GM23338 (cell line): ENCODE measurements around the gene PARD6B. TPM values are rescaled to one million over a fixed set of nuclear protein-coding genes. Genes with fewer than 3 reads are reported as not detected.
A peak's percentile ranks its signal among the peaks of the same experiment; 100 is the strongest.

Experiments
- ATAC-seq: fragments of 200-7000 bp; cut with Tn5 transposase; 3 replicates; pipeline ENCODE4 v1.9.1; 2020
- DNase-seq: peaks from one replicate; pipeline ENCODE4 v3.0.0-alpha.2; 2015; ENCODE audit warnings: low spot score
- H2AFZ ChIP-seq: fragments of 200-600 bp; sonication (generic); 2 replicates; pipeline ENCODE4 v1.8.0; 2016; ENCODE audit warnings: antibody characterized with exemption, mild to moderate bottlenecking, moderate library complexity
- H3F3A ChIP-seq: fragments of 200-600 bp; sonication (generic); replicated peaks from 2 replicates; pipeline ENCODE4 v1.8.0; 2017; ENCODE audit warnings: antibody characterized with exemption, mixed run types, low read depth
- H3K27ac ChIP-seq: fragments of 200-600 bp; sonication (generic); 2 replicates; pipeline ENCODE4 v1.6.1; 2016; ENCODE audit warnings: low read depth
- H3K27me3 ChIP-seq: fragments of 200-600 bp; sonication (generic); 2 replicates; pipeline ENCODE4 v1.8.0; 2016; ENCODE audit warnings: mild to moderate bottlenecking, mixed run types, moderate library complexity; ENCODE audit not compliant: insufficient read depth
- H3K36me3 ChIP-seq: fragments of 200-600 bp; sonication (generic); 2 replicates; pipeline ENCODE4 v1.8.0; 2016; ENCODE audit warnings: mild to moderate bottlenecking; ENCODE audit not compliant: insufficient read depth
- H3K4me1 ChIP-seq: fragments of 200-600 bp; sonication (generic); 2 replicates; pipeline ENCODE4 v1.8.0; 2016; ENCODE audit warnings: mild to moderate bottlenecking, moderate library complexity; ENCODE audit not compliant: insufficient read depth
- H3K4me2 ChIP-seq: fragments of 200-600 bp; sonication (generic); 2 replicates; pipeline ENCODE4 v1.7.1; 2017; ENCODE audit warnings: mixed run types
- H3K4me3 ChIP-seq: fragments of 200-600 bp; sonication (generic); 2 replicates; pipeline ENCODE4 v1.6.1; 2016; ENCODE audit warnings: mixed run types
- H3K79me2 ChIP-seq: fragments of 200-600 bp; sonication (generic); replicated peaks from 2 replicates; pipeline ENCODE4 v1.8.0; 2017; ENCODE audit warnings: mild to moderate bottlenecking; ENCODE audit not compliant: insufficient read depth
- H3K9me2 ChIP-seq: fragments of 200-600 bp; sonication (generic); 2 replicates; pipeline ENCODE4 v1.8.0; 2017; ENCODE audit not compliant: insufficient read depth
- H4K20me1 ChIP-seq: fragments of 200-600 bp; sonication (generic); replicated peaks from 2 replicates; pipeline ENCODE4 v1.8.0; 2017; ENCODE audit warnings: mild to moderate bottlenecking; ENCODE audit not compliant: insufficient read depth
- H3K27ac Mint-ChIP-seq: 2 replicates; pipeline ENCODE4 v1.8.0; 2020; ENCODE audit warnings: inconsistent platforms, mild to moderate bottlenecking, moderate library complexity, mixed read lengths
- H3K27me3 Mint-ChIP-seq: 3 replicates; pipeline ENCODE4 v1.8.0; 2022; ENCODE audit warnings: low read depth, mild to moderate bottlenecking, moderate library complexity, mixed read lengths, inconsistent platforms; ENCODE audit not compliant: insufficient read depth, poor library complexity
- H3K36me3 Mint-ChIP-seq: 3 replicates; pipeline ENCODE4 v1.8.0; 2021; ENCODE audit warnings: low read depth, mild to moderate bottlenecking, inconsistent platforms, moderate library complexity, mixed read lengths
- H3K4me1 Mint-ChIP-seq: 3 replicates; pipeline ENCODE4 v1.8.0; 2020; ENCODE audit warnings: mild to moderate bottlenecking, inconsistent platforms, mixed read lengths
- H3K4me3 Mint-ChIP-seq: 3 replicates; pipeline ENCODE4 v1.8.0; 2021; ENCODE audit warnings: moderate library complexity, mild to moderate bottlenecking, inconsistent platforms, mixed read lengths
- H3K9me3 Mint-ChIP-seq: 3 replicates; pipeline ENCODE4 v1.8.0; 2020; ENCODE audit warnings: moderate library complexity, mild to moderate bottlenecking, inconsistent platforms, mixed read lengths
- CREB1 ChIP-seq: fragments of 250-450 bp; sonication (Bioruptor Pico); IDR thresholded peaks from 2 replicates; pipeline ENCODE4 v1.5.0; 2020; ENCODE audit warnings: low read depth, mild to moderate bottlenecking, moderate library complexity
- EZH2 ChIP-seq: fragments of 200-600 bp; sonication (generic); IDR thresholded peaks from one replicate; pipeline ENCODE4 v1.8.0; 2017; ENCODE audit warnings: antibody characterized with exemption, mild to moderate bottlenecking, low read depth; ENCODE audit not compliant: unreplicated experiment
- EZH2phosphoT487 ChIP-seq: fragments of 200-600 bp; sonication (generic); IDR thresholded peaks from one replicate; pipeline ENCODE4 v1.8.1; 2018; ENCODE audit warnings: antibody characterized with exemption; ENCODE audit not compliant: unreplicated experiment
- JUNB ChIP-seq: IDR thresholded peaks from one replicate; pipeline ENCODE4 v1.6.1; 2016; ENCODE audit warnings: antibody characterized with exemption; ENCODE audit not compliant: unreplicated experiment
- polyA plus RNA-seq: library from polyadenylated mRNA; unstranded; fragments of >200 nt; fragmentation: Nextera tagmentation; extraction: Ambion mirVana; gene quantifications from 2 replicates; pipeline ENCODE4 v1.2.1, GENCODE V29; 2016
- total RNA-seq: library from RNA; depleted of rRNA; stranded (reverse); fragments of >200 nt; shearing (Covaris generic); gene quantifications from 2 replicates; pipeline ENCODE4 v1.2.3, GENCODE V29; 2014
- TF ChIP-seq, protein P1 (sequence below), 2 experiments: fragments of 200-600 bp in 1 of 2; sonication (generic) in 1 of 2; conservative IDR thresholded peaks; 2 replicates each; pipeline versions ENCODE4 v1.5.1 to v1.6.1; 2016 to 2017; ENCODE audit warnings: antibody characterized with exemption in 2 of 2, low read depth in 2 of 2, mild to moderate bottlenecking in 2 of 2, moderate library complexity in 1 of 2
- TF ChIP-seq, protein P2 (sequence below): IDR thresholded peaks from one replicate; pipeline ENCODE4 v1.6.1; 2018; ENCODE audit warnings: antibody characterized with exemption; ENCODE audit not compliant: unreplicated experiment
- TF ChIP-seq, protein P3 (sequence below): fragments of 250-450 bp; sonication (Bioruptor Pico); IDR thresholded peaks from 2 replicates; pipeline ENCODE4 v1.5.0; 2020; ENCODE audit warnings: mild to moderate bottlenecking, moderate library complexity
- TF ChIP-seq, protein P4 (sequence below): IDR thresholded peaks from 2 replicates; pipeline ENCODE4 v1.6.1; 2016; ENCODE audit warnings: antibody characterized with exemption

The PARD6B gene
- total and polyA plus RNA-seq, 2 experiments from 2014 or later = 23.5 to 29.2 TPM

DNA sequence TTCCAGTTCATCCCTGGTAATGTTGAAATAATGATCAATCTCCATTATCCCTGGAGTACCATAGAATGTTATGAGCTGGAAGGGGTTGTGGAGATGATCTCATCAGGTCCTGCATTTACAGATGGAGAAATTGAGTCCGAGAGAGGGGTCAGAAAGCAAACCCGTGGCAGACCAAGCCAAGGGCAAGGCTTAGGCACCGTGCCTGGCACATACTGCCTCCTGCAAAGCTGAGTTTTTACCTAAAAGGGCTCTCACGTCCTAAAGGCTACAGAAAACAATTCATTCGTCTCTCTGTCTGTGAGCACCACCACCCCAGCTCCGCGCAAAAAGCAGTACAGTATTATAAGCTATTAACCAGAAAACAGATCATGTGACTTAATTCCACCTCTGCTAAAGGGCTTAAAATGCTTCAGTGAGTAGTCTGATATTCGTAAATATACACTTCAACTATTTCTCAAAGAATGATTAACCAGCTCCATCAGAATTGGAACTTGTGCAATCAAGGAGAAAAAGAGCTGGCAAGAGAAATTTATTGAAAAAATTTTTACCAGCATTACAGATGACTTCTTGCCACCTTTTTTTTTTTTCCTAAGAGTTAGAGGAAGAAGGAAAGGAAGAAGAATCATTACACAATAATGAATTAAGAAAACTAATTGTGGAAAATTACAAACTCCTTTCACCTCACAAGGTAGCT lies 3.4 kb upstream of the PARD6B start:
- H3K27ac ChIP-seq = peak overlapping the region; percentile 35; the same call in 1 of the 2 replicates
- H3F3A ChIP-seq = peaks cover 11% of the 10 kb centered on the region; the same call in 1 of the 2 replicates
- H3K36me3 ChIP-seq = no peaks in the 10 kb centered on the region
- peaks cover 36% of the 10 kb centered on the region for H3K4me1 ChIP-seq
- H2AFZ ChIP-seq = peak overlapping the region; percentile 54; the same call in 1 of the 2 replicates
- TF ChIP-seq JUNB (no peak), CREB1 (CRISPR knock-in tag) (no peak), EZH2phosphoT487 (no peak), EZH2 (no peak)
- TF ChIP-seq, protein P1, sequence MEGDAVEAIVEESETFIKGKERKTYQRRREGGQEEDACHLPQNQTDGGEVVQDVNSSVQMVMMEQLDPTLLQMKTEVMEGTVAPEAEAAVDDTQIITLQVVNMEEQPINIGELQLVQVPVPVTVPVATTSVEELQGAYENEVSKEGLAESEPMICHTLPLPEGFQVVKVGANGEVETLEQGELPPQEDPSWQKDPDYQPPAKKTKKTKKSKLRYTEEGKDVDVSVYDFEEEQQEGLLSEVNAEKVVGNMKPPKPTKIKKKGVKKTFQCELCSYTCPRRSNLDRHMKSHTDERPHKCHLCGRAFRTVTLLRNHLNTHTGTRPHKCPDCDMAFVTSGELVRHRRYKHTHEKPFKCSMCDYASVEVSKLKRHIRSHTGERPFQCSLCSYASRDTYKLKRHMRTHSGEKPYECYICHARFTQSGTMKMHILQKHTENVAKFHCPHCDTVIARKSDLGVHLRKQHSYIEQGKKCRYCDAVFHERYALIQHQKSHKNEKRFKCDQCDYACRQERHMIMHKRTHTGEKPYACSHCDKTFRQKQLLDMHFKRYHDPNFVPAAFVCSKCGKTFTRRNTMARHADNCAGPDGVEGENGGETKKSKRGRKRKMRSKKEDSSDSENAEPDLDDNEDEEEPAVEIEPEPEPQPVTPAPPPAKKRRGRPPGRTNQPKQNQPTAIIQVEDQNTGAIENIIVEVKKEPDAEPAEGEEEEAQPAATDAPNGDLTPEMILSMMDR (conservative IDR thresholded peaks at IDR 0.05; ENCODE audit: low read depth in 2 of 2) = no peak
- TF ChIP-seq, protein P2, sequence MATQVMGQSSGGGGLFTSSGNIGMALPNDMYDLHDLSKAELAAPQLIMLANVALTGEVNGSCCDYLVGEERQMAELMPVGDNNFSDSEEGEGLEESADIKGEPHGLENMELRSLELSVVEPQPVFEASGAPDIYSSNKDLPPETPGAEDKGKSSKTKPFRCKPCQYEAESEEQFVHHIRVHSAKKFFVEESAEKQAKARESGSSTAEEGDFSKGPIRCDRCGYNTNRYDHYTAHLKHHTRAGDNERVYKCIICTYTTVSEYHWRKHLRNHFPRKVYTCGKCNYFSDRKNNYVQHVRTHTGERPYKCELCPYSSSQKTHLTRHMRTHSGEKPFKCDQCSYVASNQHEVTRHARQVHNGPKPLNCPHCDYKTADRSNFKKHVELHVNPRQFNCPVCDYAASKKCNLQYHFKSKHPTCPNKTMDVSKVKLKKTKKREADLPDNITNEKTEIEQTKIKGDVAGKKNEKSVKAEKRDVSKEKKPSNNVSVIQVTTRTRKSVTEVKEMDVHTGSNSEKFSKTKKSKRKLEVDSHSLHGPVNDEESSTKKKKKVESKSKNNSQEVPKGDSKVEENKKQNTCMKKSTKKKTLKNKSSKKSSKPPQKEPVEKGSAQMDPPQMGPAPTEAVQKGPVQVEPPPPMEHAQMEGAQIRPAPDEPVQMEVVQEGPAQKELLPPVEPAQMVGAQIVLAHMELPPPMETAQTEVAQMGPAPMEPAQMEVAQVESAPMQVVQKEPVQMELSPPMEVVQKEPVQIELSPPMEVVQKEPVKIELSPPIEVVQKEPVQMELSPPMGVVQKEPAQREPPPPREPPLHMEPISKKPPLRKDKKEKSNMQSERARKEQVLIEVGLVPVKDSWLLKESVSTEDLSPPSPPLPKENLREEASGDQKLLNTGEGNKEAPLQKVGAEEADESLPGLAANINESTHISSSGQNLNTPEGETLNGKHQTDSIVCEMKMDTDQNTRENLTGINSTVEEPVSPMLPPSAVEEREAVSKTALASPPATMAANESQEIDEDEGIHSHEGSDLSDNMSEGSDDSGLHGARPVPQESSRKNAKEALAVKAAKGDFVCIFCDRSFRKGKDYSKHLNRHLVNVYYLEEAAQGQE = no peak
- TF ChIP-seq, protein P3, sequence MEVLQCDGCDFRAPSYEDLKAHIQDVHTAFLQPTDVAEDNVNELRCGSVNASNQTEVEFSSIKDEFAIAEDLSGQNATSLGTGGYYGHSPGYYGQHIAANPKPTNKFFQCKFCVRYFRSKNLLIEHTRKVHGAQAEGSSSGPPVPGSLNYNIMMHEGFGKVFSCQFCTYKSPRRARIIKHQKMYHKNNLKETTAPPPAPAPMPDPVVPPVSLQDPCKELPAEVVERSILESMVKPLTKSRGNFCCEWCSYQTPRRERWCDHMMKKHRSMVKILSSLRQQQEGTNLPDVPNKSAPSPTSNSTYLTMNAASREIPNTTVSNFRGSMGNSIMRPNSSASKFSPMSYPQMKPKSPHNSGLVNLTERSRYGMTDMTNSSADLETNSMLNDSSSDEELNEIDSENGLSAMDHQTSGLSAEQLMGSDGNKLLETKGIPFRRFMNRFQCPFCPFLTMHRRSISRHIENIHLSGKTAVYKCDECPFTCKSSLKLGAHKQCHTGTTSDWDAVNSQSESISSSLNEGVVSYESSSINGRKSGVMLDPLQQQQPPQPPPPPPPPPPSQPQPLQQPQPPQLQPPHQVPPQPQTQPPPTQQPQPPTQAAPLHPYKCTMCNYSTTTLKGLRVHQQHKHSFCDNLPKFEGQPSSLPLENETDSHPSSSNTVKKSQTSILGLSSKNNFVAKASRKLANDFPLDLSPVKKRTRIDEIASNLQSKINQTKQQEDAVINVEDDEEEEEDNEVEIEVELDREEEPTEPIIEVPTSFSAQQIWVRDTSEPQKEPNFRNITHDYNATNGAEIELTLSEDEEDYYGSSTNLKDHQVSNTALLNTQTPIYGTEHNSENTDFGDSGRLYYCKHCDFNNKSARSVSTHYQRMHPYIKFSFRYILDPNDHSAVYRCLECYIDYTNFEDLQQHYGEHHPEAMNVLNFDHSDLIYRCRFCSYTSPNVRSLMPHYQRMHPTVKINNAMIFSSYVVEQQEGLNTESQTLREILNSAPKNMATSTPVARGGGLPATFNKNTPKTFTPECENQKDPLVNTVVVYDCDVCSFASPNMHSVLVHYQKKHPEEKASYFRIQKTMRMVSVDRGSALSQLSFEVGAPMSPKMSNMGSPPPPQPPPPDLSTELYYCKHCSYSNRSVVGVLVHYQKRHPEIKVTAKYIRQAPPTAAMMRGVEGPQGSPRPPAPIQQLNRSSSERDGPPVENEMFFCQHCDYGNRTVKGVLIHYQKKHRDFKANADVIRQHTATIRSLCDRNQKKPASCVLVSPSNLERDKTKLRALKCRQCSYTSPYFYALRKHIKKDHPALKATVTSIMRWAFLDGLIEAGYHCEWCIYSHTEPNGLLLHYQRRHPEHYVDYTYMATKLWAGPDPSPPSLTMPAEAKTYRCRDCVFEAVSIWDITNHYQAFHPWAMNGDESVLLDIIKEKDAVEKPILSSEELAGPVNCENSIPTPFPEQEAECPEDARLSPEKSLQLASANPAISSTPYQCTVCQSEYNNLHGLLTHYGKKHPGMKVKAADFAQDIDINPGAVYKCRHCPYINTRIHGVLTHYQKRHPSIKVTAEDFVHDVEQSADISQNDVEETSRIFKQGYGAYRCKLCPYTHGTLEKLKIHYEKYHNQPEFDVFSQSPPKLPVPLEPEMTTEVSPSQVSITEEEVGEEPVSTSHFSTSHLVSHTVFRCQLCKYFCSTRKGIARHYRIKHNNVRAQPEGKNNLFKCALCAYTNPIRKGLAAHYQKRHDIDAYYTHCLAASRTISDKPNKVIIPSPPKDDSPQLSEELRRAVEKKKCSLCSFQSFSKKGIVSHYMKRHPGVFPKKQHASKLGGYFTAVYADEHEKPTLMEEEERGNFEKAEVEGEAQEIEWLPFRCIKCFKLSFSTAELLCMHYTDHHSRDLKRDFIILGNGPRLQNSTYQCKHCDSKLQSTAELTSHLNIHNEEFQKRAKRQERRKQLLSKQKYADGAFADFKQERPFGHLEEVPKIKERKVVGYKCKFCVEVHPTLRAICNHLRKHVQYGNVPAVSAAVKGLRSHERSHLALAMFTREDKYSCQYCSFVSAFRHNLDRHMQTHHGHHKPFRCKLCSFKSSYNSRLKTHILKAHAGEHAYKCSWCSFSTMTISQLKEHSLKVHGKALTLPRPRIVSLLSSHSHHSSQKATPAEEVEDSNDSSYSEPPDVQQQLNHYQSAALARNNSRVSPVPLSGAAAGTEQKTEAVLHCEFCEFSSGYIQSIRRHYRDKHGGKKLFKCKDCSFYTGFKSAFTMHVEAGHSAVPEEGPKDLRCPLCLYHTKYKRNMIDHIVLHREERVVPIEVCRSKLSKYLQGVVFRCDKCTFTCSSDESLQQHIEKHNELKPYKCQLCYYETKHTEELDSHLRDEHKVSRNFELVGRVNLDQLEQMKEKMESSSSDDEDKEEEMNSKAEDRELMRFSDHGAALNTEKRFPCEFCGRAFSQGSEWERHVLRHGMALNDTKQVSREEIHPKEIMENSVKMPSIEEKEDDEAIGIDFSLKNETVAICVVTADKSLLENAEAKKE (CRISPR knock-in tag) = no peak
- TF ChIP-seq, protein P4, sequence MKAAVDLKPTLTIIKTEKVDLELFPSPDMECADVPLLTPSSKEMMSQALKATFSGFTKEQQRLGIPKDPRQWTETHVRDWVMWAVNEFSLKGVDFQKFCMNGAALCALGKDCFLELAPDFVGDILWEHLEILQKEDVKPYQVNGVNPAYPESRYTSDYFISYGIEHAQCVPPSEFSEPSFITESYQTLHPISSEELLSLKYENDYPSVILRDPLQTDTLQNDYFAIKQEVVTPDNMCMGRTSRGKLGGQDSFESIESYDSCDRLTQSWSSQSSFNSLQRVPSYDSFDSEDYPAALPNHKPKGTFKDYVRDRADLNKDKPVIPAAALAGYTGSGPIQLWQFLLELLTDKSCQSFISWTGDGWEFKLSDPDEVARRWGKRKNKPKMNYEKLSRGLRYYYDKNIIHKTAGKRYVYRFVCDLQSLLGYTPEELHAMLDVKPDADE = no peak
- H3K27me3 ChIP-seq = no peaks in the 10 kb centered on the region
- peaks cover 3% of the 10 kb centered on the region; the same call in 1 of the 2 replicates for H4K20me1 ChIP-seq
- DNase-seq = no peak
- Mint-ChIP-seq H3K4me1 (peaks cover 22% of the 10 kb centered on the region), H3K4me3 (no peak overlapping the region), H3K27me3 (peaks cover 9% of the 10 kb centered on the region), H3K27ac (no peak overlapping the region), H3K9me3 (no peaks in the 10 kb centered on the region), H3K36me3 (peaks cover 4% of the 10 kb centered on the region; the same call in 1 of the 3 replicates)
- no peaks in the 10 kb centered on the region for H3K9me2 ChIP-seq
- H3K4me3 ChIP-seq = no peak overlapping the region
- H3K4me2 ChIP-seq = no peak overlapping the region
- ATAC-seq = no peak
- peaks cover 14% of the 10 kb centered on the region for H3K79me2 ChIP-seq
